HepG2 (cell line): ENCODE results near the gene PAQR3. TPM values are rescaled to one million over a fixed set of nuclear protein-coding genes. Genes with fewer than 3 reads are reported as not detected.

ENCODE experiments used
- ATAC-seq: fragments of 200-7000 bp; cut with Tn5 transposase; 3 replicates; pipeline ENCODE4 v1.9.1; 2020; ENCODE audit warnings: mild to moderate bottlenecking, moderate library complexity
- BruUV-seq: library from RNA; stranded (reverse); fragments of 400-500 nt; replicated peaks from 2 replicates; lab custom pipeline; 2021; lab: Mats Ljungman, UMichigan
- CTCF ChIA-PET: fragments of 300-600 bp; formaldehyde crosslinking; extraction: SDS; loops from one replicate; lab custom pipeline; 2021; ENCODE audit warnings: low total read pairs, inconsistent platforms, low intra/inter-chr PET ratio; lab: Yijun Ruan, JAX
- POLR2A ChIA-PET: fragments of 350-600 bp; sonication (Branson Sonifier 250); formaldehyde crosslinking; loops from one replicate; lab custom pipeline; 2020; ENCODE audit warnings: antibody characterized with exemption, inconsistent platforms; lab: Yijun Ruan, JAX
- DNase-seq: peaks from one replicate; pipeline ENCODE4 v3.0.0-alpha.2; 2015; ENCODE audit warnings: low spot score
- FAIRE-seq: peaks from 3 replicates; lab custom pipeline; 2011; peaks lifted over from hg19 to GRCh38; lab: Jason Lieb, UNC
- H2AFZ ChIP-seq: one replicate; pipeline ENCODE4 v1.6.1; 2011; ENCODE audit warnings: low read length, inconsistent platforms
- H3K27ac ChIP-seq: fragments of 300-600 bp; 3 replicates; pipeline ENCODE4 v1.8.0; 2011; ENCODE audit warnings: mixed run types, mild to moderate bottlenecking, mixed read lengths, low read length, inconsistent platforms; ENCODE audit not compliant: insufficient read depth; ENCODE audit errors: extremely low read length
- H3K27me3 ChIP-seq, 2 experiments: fragments of 200-600 bp in 1 of 2; 2 replicates in 1 of 2; 3 replicates in 1 of 2; pipeline versions ENCODE4 v1.6.0 to v1.8.0; 2011; ENCODE audit warnings: low read length in 2 of 2, mild to moderate bottlenecking in 2 of 2, moderate library complexity in 2 of 2, inconsistent platforms in 1 of 2; ENCODE audit not compliant: insufficient read depth in 2 of 2, control insufficient read depth in 1 of 2
- H3K36me3 ChIP-seq, 2 experiments: fragments of 200-600 bp in 1 of 2; replicated peaks in 1 of 2; 2 replicates in 1 of 2; 3 replicates in 1 of 2; pipeline versions ENCODE4 v1.5.1 to v1.8.0; 2011; ENCODE audit warnings: low read length in 2 of 2, inconsistent platforms in 1 of 2; ENCODE audit not compliant: insufficient read depth in 2 of 2, control insufficient read depth in 1 of 2
- H3K4me1 ChIP-seq: 2 replicates; pipeline ENCODE4 v1.5.1; 2012; ENCODE audit warnings: low read length, inconsistent platforms; ENCODE audit not compliant: insufficient read depth
- H3K4me2 ChIP-seq: 2 replicates; pipeline ENCODE4 v1.6.0; 2011; ENCODE audit warnings: low read depth, low read length, inconsistent platforms
- H3K4me3 ChIP-seq, 3 experiments: fragments of 200-600 bp in 1 of 3; sonication (generic), shearing (Covaris generic) in 1 of 3; replicated peaks in 1 of 3; 2 replicates each; pipeline ENCODE4 v1.5.1; 2011 to 2016; ENCODE audit warnings: low read length in 3 of 3, inconsistent platforms in 2 of 3, low read depth in 2 of 3, mild to moderate bottlenecking in 2 of 3, control low read depth in 1 of 3, mixed read lengths in 1 of 3; ENCODE audit not compliant: insufficient read depth in 1 of 3
- H3K79me2 ChIP-seq: one replicate; pipeline ENCODE4 v1.6.1; 2011; ENCODE audit warnings: low read length, inconsistent platforms; ENCODE audit not compliant: insufficient read depth
- H3K9ac ChIP-seq: 2 replicates; pipeline ENCODE4 v1.6.0; 2011; ENCODE audit warnings: mild to moderate bottlenecking, low read depth, low read length, inconsistent platforms; ENCODE audit not compliant: insufficient read depth
- H3K9me3 ChIP-seq: 2 replicates; pipeline ENCODE4 v1.5.1; 2012; ENCODE audit warnings: mild to moderate bottlenecking, low read length
- H4K20me1 ChIP-seq: 2 replicates; pipeline ENCODE4 v1.6.0; 2011; ENCODE audit warnings: inconsistent platforms, mild to moderate bottlenecking, low read length, moderate library complexity; ENCODE audit not compliant: insufficient read depth
- CEBPZ ChIP-seq: IDR thresholded peaks from 2 replicates; pipeline ENCODE4 v1.6.1; 2012; ENCODE audit warnings: low read length, improper control_type of control experiment
- DNMT3B ChIP-seq: conservative IDR thresholded peaks from 2 replicates; pipeline ENCODE4 v1.6.1; 2016; ENCODE audit warnings: missing biosample characterization, control low read depth
- ELF1 ChIP-seq: sonication (generic); formaldehyde crosslinking; IDR thresholded peaks from 2 replicates; pipeline ENCODE4 v1.4.0; 2020; ENCODE audit warnings: missing genetic modification reagents
- JUNB ChIP-seq: sonication (generic); formaldehyde crosslinking; IDR thresholded peaks from 2 replicates; pipeline ENCODE4 v1.8.0; 2022; ENCODE audit warnings: missing genetic modification reagents, mild to moderate bottlenecking, borderline replicate concordance
- MXD3 ChIP-seq: IDR thresholded peaks from 2 replicates; pipeline ENCODE4 v1.6.1; 2016; ENCODE audit warnings: mild to moderate bottlenecking, missing biosample characterization, missing genetic modification reagents
- NFAT5 ChIP-seq: sonication (generic); formaldehyde crosslinking; IDR thresholded peaks from 2 replicates; pipeline ENCODE4 v1.4.0; 2020; ENCODE audit warnings: missing genetic modification reagents
- SATB2 ChIP-seq: sonication (generic); formaldehyde crosslinking; IDR thresholded peaks from 2 replicates; pipeline ENCODE4 v1.5.0; 2020; ENCODE audit warnings: missing genetic modification reagents
- TRAFD1 ChIP-seq: sonication (generic); formaldehyde crosslinking; IDR thresholded peaks from 2 replicates; pipeline ENCODE4 v1.5.1; 2020; ENCODE audit warnings: missing genetic modification reagents, mild to moderate bottlenecking, borderline replicate concordance
- ZBTB21 ChIP-seq: sonication (generic); formaldehyde crosslinking; IDR thresholded peaks from 2 replicates; pipeline ENCODE4 v1.4.0; 2020; ENCODE audit warnings: missing genetic modification reagents
- ZFP82 ChIP-seq: sonication (generic); formaldehyde crosslinking; IDR thresholded peaks from 2 replicates; pipeline ENCODE4 v1.5.1; 2020; ENCODE audit warnings: mild to moderate bottlenecking, missing genetic modification reagents, borderline replicate concordance
- ZNF331 ChIP-seq: sonication (generic); formaldehyde crosslinking; IDR thresholded peaks from 2 replicates; pipeline ENCODE4 v1.4.0; 2020; ENCODE audit warnings: missing genetic modification reagents
- ZNF557 ChIP-seq: sonication (generic); formaldehyde crosslinking; IDR thresholded peaks from 2 replicates; pipeline ENCODE4 v1.4.0; 2020; ENCODE audit warnings: missing genetic modification reagents
- ZNF749 ChIP-seq: sonication (generic); formaldehyde crosslinking; IDR thresholded peaks from 2 replicates; pipeline ENCODE4 v1.8.0; 2022; ENCODE audit warnings: mild to moderate bottlenecking, missing genetic modification reagents, moderate library complexity, borderline replicate concordance
- ZNF75D ChIP-seq: sonication (generic); formaldehyde crosslinking; IDR thresholded peaks from 2 replicates; pipeline ENCODE4 v1.8.1; 2023; ENCODE audit warnings: missing genetic modification reagents, mild to moderate bottlenecking, borderline replicate concordance
- WGBS: methylation state at CpG from one replicate; pipeline ENCODE4 v1.1.6; 2017; ENCODE audit warnings: low lambda C conversion rate; 5-methylcytosine and 5-hydroxymethylcytosine counted together
- in situ Hi-C: cut with HindIII; loops from 2 replicates; pipeline ENCODE4 v1.10.0; 2017; ENCODE audit warnings: low pct_unique_long_range_greater_than_20kb; ENCODE audit not compliant: extremely low pct_ligation_motif_present
- intact Hi-C: fragments of 100-400 bp; cut with micrococcal nuclease; formaldehyde crosslinking; loops from one replicate; pipeline ENCODE4 v1.10.0; 2022; ENCODE audit not compliant: unreplicated experiment
- polyA plus RNA-seq, 8 experiments: library from polyadenylated mRNA; depleted of rRNA in 3 of 8; stranded (reverse) in 7 of 8; unstranded in 1 of 8; fragments of >200 nt; fragmentation: Illumina TruSeq in 4 of 8; extraction: Trizol in 4 of 8; gene quantifications; 2 replicates each; pipeline versions ENCODE4 v1.2.1 to v1.2.3, GENCODE V29; 2011 to 2016; ENCODE audit warnings: low read depth in 4 of 8, missing spikeins in 1 of 8, mixed read lengths in 1 of 8; ENCODE audit not compliant: insufficient read depth in 1 of 8
- total RNA-seq, 5 experiments: library from RNA; depleted of rRNA; stranded (reverse); fragments of >200 nt; fragmentation: Illumina TruSeq; extraction: Trizol; gene quantifications; 2 replicates each; pipeline ENCODE4 v1.2.3, GENCODE V29; 2016; ENCODE audit warnings: low read depth in 1 of 5

The PAQR3 gene
- total and polyA plus RNA-seq, 2 of the 13 experiments (the other 11 are each of a cell fraction or from before 2014, with no cell fraction given), result 9.9 to 13.6 TPM

GRCh38 chr4:78904143-78904542, 35.1 kb downstream of the PAQR3 start:
- in situ Hi-C loops, result no loop called here
- BruUV-seq, result no TSS peak
- CTCF ChIA-PET, result no interaction called here

More at GRCh38 chr4:78904143-78904542, 35.1 kb downstream of the PAQR3 start:
- FAIRE-seq (no peak), DNase-seq (no peak), ATAC-seq (no peak)
- TF ChIP-seq ZNF749 (CRISPR knock-in tag) (no peak), TRAFD1 (CRISPR knock-in tag) (no peak), ELF1 (no peak), NFAT5 (no peak), ZNF331 (CRISPR knock-in tag) (no peak), MXD3 (CRISPR knock-in tag) (no peak), DNMT3B (CRISPR knock-in tag) (no peak), CEBPZ (no peak), JUNB (no peak), ZNF557 (CRISPR knock-in tag) (no peak), ZFP82 (CRISPR knock-in tag) (no peak), ZBTB21 (no peak), SATB2 (CRISPR knock-in tag) (no peak), ZNF75D (no peak)
- intact Hi-C loops, result no loop called here
- POLR2A ChIA-PET, result no interaction called here
- no peaks in the 10 kb centered on the region for H3K79me2 ChIP-seq
- no peak overlapping the region for H2AFZ ChIP-seq
- H3K9ac ChIP-seq, result no peak overlapping the region
- no peak overlapping the region for H3K27ac ChIP-seq
- no peak overlapping the region for H3K4me3 ChIP-seq
- H3K36me3 ChIP-seq, result 0 out of 5 replicates have a peak, but pooled peaks cover 0 to 4% of the 10 kb centered on the region in 2 experiments
- H3K4me2 ChIP-seq, result no peak overlapping the region
- no peaks in the 10 kb centered on the region for H3K27me3 ChIP-seq
- no peaks in the 10 kb centered on the region for H3K4me1 ChIP-seq
- H4K20me1 ChIP-seq, result no peaks in the 10 kb centered on the region
- no peaks in the 10 kb centered on the region for H3K9me3 ChIP-seq
- 97% methylated on average over 1 of the region's 1 CpG for WGBS
